PFSK-1 (cell line): ENCODE measurements around the gene APOD.

ENCODE experiments used
- FOXP2 ChIP-seq: optimal IDR thresholded peaks from 2 replicates; pipeline ENCODE3; 2011; ENCODE audit warnings: borderline replicate concordance, control low read depth, inconsistent platforms; ENCODE audit not compliant: insufficient read depth; ENCODE audit errors: extremely low read length, extremely low read depth
- POLR2AphosphoS5 ChIP-seq: IDR thresholded peaks from 2 replicates; pipeline ENCODE4 v1.6.1; 2012; ENCODE audit warnings: low read depth, mild to moderate bottlenecking, control low read depth, low read length, moderate library complexity
- SIN3A ChIP-seq: IDR thresholded peaks from 2 replicates; pipeline ENCODE4 v1.6.1; 2012; ENCODE audit warnings: mild to moderate bottlenecking, low read length, moderate library complexity, borderline replicate concordance; ENCODE audit not compliant: insufficient read depth
- TAF1 ChIP-seq: IDR thresholded peaks from 2 replicates; pipeline ENCODE4 v1.6.1; 2012; ENCODE audit warnings: low read length, control low read depth, borderline replicate concordance; ENCODE audit not compliant: insufficient read depth
- TF ChIP-seq, protein P1 (sequence below), 2 experiments: IDR thresholded peaks; 2 replicates each; pipeline versions ENCODE4 v1.6.1 to v1.8.0; 2011 to 2012; ENCODE audit warnings: low read depth in 2 of 2, low read length in 2 of 2, control low read depth in 1 of 2, inconsistent platforms in 1 of 2, mild to moderate bottlenecking in 1 of 2, moderate library complexity in 1 of 2; ENCODE audit not compliant: insufficient read depth in 1 of 2

Gene APOD

DNA sequence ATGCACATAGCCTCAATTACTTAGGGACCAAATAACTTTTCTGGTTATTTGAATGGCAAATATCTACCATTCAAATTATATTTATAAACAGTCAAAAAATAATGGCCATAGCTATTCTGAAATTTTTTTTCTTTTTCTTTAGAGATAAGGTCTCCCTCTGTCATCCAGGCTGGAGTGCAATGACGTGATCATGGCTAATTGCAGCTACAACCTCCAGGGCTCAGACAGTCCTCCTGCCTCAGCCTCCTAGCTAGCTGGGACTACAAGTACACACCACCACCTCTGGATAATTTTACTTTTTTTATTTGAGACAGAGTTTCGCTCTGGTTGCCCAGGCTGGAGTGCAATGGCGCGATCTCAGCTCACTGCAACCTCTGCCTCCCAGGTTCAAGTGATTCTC lies 57.2 kb downstream of the APOD start:
- TF ChIP-seq POLR2AphosphoS5 (no peak), SIN3A (no peak), TAF1 (no peak), FOXP2 (no peak)
- TF ChIP-seq, protein P1, sequence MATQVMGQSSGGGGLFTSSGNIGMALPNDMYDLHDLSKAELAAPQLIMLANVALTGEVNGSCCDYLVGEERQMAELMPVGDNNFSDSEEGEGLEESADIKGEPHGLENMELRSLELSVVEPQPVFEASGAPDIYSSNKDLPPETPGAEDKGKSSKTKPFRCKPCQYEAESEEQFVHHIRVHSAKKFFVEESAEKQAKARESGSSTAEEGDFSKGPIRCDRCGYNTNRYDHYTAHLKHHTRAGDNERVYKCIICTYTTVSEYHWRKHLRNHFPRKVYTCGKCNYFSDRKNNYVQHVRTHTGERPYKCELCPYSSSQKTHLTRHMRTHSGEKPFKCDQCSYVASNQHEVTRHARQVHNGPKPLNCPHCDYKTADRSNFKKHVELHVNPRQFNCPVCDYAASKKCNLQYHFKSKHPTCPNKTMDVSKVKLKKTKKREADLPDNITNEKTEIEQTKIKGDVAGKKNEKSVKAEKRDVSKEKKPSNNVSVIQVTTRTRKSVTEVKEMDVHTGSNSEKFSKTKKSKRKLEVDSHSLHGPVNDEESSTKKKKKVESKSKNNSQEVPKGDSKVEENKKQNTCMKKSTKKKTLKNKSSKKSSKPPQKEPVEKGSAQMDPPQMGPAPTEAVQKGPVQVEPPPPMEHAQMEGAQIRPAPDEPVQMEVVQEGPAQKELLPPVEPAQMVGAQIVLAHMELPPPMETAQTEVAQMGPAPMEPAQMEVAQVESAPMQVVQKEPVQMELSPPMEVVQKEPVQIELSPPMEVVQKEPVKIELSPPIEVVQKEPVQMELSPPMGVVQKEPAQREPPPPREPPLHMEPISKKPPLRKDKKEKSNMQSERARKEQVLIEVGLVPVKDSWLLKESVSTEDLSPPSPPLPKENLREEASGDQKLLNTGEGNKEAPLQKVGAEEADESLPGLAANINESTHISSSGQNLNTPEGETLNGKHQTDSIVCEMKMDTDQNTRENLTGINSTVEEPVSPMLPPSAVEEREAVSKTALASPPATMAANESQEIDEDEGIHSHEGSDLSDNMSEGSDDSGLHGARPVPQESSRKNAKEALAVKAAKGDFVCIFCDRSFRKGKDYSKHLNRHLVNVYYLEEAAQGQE (IDR thresholded peaks at IDR 0.05; ENCODE audit: insufficient read depth in 1 of 2, low read depth in 2 of 2, low read length in 2 of 2): no peak

DNA sequence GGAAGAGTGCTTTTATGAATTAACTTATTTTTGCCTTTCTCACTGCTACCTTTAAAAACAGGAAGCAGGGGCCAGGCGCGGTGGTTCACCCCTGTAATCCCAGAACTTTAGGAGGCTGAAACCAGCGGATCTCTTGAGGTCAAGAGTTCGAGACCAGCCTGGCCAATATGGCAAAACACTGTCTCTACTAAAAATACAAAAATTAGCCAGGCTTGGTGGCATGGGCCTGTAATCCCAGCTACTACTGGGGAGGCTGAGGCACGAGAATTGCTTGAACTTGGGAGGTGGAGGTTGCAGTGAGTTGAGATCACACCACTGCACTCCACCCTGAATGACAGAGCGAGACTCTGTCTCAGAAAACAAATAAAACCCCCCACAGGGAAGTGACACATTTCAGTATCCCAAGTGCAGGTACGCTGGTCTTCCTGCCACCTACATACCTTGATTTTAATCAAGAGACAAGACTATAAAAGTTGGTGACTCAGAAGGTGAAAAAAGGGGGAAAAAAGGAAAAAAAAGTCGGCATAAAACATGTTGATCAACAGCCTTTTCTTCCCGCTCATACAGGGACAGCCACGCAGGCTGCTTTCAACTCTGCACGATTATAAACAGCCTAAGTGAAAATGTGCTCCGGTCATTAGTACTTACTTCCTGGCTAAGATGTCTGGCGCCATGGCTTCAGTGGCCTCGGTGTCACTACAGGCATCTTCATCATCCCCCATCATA lies 59.4 kb downstream of the APOD start:
- no peak for TF ChIP-seq FOXP2
- no peak for TF ChIP-seq TAF1

DNA sequence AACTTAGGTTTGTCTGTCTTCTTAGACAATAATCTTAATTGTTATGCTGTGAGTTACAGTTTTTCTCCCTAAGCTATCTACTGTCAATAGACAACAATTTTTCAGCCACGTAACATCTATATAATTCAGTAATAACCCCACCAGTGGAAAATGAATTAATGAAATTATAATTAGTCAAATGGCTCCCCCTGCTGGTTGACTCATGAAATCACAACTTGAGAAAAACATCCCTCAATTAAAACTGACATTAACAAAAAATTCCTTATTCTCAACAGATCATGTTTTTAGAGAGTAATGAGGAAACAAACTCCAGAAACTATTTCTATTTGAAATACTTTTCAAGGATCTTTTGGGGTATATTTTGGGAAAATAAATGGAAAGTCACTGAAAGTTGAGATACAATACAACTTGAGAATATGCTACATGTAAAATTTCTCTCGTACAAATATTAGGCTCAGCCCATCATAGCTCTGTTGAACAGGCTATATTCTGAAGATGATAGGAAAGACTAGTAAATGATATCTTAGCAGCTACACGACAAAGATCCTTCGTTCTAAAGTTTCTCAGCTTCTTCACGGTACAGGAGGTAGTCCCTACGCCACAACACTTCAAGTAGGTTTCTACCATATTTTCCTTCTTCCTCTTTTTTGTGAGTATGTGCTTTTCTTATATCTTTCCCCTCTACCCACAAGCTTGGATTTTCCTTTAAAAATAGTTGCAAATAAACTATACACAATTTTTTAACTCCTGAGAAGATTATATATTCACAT lies 61.3 kb downstream of the APOD start:
- TF ChIP-seq, protein P1 (IDR thresholded peaks at IDR 0.05; ENCODE audit: insufficient read depth in 1 of 2, low read depth in 2 of 2, low read length in 2 of 2): no peak
- TF ChIP-seq SIN3A (no peak), FOXP2 (no peak), POLR2AphosphoS5 (no peak), TAF1 (no peak)
